Mesenchymal stem cell (in vitro differentiated cells and primary cell): ENCODE measurements around the gene ZNF879.

ENCODE experiments used
- DNase-seq: peaks from one replicate; pipeline ENCODE4 v3.0.0-alpha.2; 2013
- H2AFZ ChIP-seq: one replicate; pipeline ENCODE4 v1.6.1; 2013; ENCODE audit warnings: low read depth, mild to moderate bottlenecking, control low read depth, inconsistent platforms, low read length, moderate library complexity
- H2AK5ac ChIP-seq: 2 replicates; pipeline ENCODE4 v1.6.1; 2013; ENCODE audit warnings: low read length, moderate library complexity, mild to moderate bottlenecking, inconsistent platforms; ENCODE audit not compliant: severe bottlenecking
- H2BK120ac ChIP-seq: one replicate; pipeline ENCODE4 v1.6.1; 2013; ENCODE audit warnings: low read depth, mild to moderate bottlenecking, inconsistent platforms, low read length, moderate library complexity
- H2BK12ac ChIP-seq, 2 experiments: one replicate each; pipeline ENCODE4 v1.6.1; 2013; ENCODE audit warnings: inconsistent platforms in 2 of 2, low read length in 2 of 2, mild to moderate bottlenecking in 2 of 2, moderate library complexity in 2 of 2, control low read depth in 1 of 2
- H2BK15ac ChIP-seq: one replicate; pipeline ENCODE4 v1.6.1; 2013; ENCODE audit warnings: mild to moderate bottlenecking, low read depth, inconsistent platforms; ENCODE audit not compliant: poor library complexity, severe bottlenecking
- H2BK5ac ChIP-seq: 2 replicates; pipeline ENCODE4 v1.6.1; 2013; ENCODE audit warnings: low read depth, mild to moderate bottlenecking, low read length, control low read depth, inconsistent platforms; ENCODE audit not compliant: poor library complexity, severe bottlenecking
- H3K14ac ChIP-seq, 2 experiments: one replicate each; pipeline ENCODE4 v1.6.1; 2013; ENCODE audit warnings: inconsistent platforms in 2 of 2, low read length in 2 of 2, control low read depth in 1 of 2, mild to moderate bottlenecking in 1 of 2, moderate library complexity in 1 of 2
- H3K18ac ChIP-seq, 2 experiments: one replicate each; pipeline ENCODE4 v1.6.1; 2013; ENCODE audit warnings: inconsistent platforms in 2 of 2, low read length in 2 of 2, control low read depth in 1 of 2, low read depth in 1 of 2, mild to moderate bottlenecking in 1 of 2
- H3K23ac ChIP-seq, 2 experiments: one replicate each; pipeline ENCODE4 v1.6.1; 2013; ENCODE audit warnings: inconsistent platforms in 2 of 2, low read length in 2 of 2, mild to moderate bottlenecking in 2 of 2, moderate library complexity in 2 of 2, control low read depth in 1 of 2
- H3K27ac ChIP-seq: 2 replicates; pipeline ENCODE4 v1.5.1; 2013; ENCODE audit warnings: mild to moderate bottlenecking, moderate library complexity, low read length, control low read depth, inconsistent platforms; ENCODE audit not compliant: poor library complexity, severe bottlenecking
- H3K27me3 ChIP-seq, 2 experiments: 2 replicates each; pipeline versions ENCODE4 v1.6.1 to v1.7.0; 2013; ENCODE audit warnings: low read length in 2 of 2, mild to moderate bottlenecking in 2 of 2, moderate library complexity in 2 of 2, control low read depth in 1 of 2, inconsistent platforms in 1 of 2; ENCODE audit not compliant: control insufficient read depth in 1 of 2, insufficient read depth in 1 of 2
- H3K36me3 ChIP-seq, 2 experiments: 2 replicates each; pipeline versions ENCODE4 v1.6.1 to v1.7.0; 2013; ENCODE audit warnings: low read length in 2 of 2, control low read depth in 1 of 2, inconsistent platforms in 1 of 2, low read depth in 1 of 2, mild to moderate bottlenecking in 1 of 2; ENCODE audit not compliant: insufficient read depth in 2 of 2, control insufficient read depth in 1 of 2
- H3K4ac ChIP-seq, 2 experiments: one replicate each; pipeline ENCODE4 v1.6.1; 2013; ENCODE audit warnings: inconsistent platforms in 2 of 2, low read length in 2 of 2, mild to moderate bottlenecking in 2 of 2, moderate library complexity in 2 of 2, control low read depth in 1 of 2, low read depth in 1 of 2
- H3K4me1 ChIP-seq: 2 replicates; pipeline ENCODE4 v1.6.1; 2013; ENCODE audit warnings: low read depth, low read length, control low read depth; ENCODE audit not compliant: control insufficient read depth, insufficient read depth
- H3K4me2 ChIP-seq: 2 replicates; pipeline ENCODE4 v1.6.1; 2013; ENCODE audit warnings: low read length, mild to moderate bottlenecking, inconsistent platforms; ENCODE audit not compliant: poor library complexity, severe bottlenecking
- H3K4me3 ChIP-seq, 2 experiments: 2 replicates each; pipeline versions ENCODE4 v1.5.1 to v1.7.0; 2013; ENCODE audit warnings: low read length in 2 of 2, mild to moderate bottlenecking in 2 of 2, control low read depth in 1 of 2, low read depth in 1 of 2; ENCODE audit not compliant: insufficient read depth in 1 of 2
- H3K79me1 ChIP-seq: replicated peaks from 2 replicates; pipeline ENCODE4 v1.6.1; 2013; ENCODE audit warnings: mild to moderate bottlenecking, control low read depth, low read length, inconsistent platforms; ENCODE audit not compliant: poor library complexity, severe bottlenecking
- H3K9ac ChIP-seq: 2 replicates; pipeline ENCODE4 v1.7.0; 2013; ENCODE audit warnings: mild to moderate bottlenecking, low read length, moderate library complexity
- H3K9me3 ChIP-seq: 2 replicates; pipeline ENCODE4 v1.7.0; 2013; ENCODE audit warnings: mild to moderate bottlenecking, low read length; ENCODE audit not compliant: control insufficient read depth
- H4K8ac ChIP-seq: one replicate; pipeline ENCODE4 v1.6.1; 2013; ENCODE audit warnings: inconsistent platforms, mild to moderate bottlenecking, low read length, moderate library complexity
- H4K91ac ChIP-seq: one replicate; pipeline ENCODE4 v1.6.1; 2013; ENCODE audit warnings: mild to moderate bottlenecking, low read length, inconsistent platforms
- WGBS: methylation state at CpG from one replicate; pipeline ENCODE4 v1.1.7; 2013; ENCODE audit warnings: mixed read lengths; 5-methylcytosine and 5-hydroxymethylcytosine counted together

ZNF879 gene

GRCh38 chr5:178990491-178990890 is 33.1 kb upstream of the ZNF879 start:
- Histone ChIP-seq H2BK12ac (no peak overlapping the region), H3K36me3 (no peaks in the 10 kb centered on the region), H4K8ac (no peak overlapping the region), H2BK5ac (no peak overlapping the region), H3K27me3 (peaks cover 3 to 20% of the 10 kb centered on the region in 2 experiments), H3K4me2 (no peak overlapping the region), H2BK120ac (no peak overlapping the region), H3K4me1 (peaks cover 2% of the 10 kb centered on the region), H3K14ac (no peak overlapping the region), H3K23ac (no peak overlapping the region), H2AFZ (no peak overlapping the region), H3K79me1 (no peaks in the 10 kb centered on the region), H3K4ac (no peak overlapping the region), H2BK15ac (no peak overlapping the region), H3K9me3 (peaks cover 22% of the 10 kb centered on the region), H4K91ac (no peak overlapping the region), H2AK5ac (no peak overlapping the region), H3K18ac (no peak overlapping the region), H3K4me3 (no peak overlapping the region), H3K27ac (no peak overlapping the region), H3K9ac (no peak overlapping the region)
- DNase-seq: no peak
- WGBS: 61% methylated on average over 6 of the region's 12 CpGs

- no peak overlapping the region for H3K9ac ChIP-seq
- H2AK5ac ChIP-seq: no peak overlapping the region
- no peak overlapping the region for H4K8ac ChIP-seq
- H3K27me3 ChIP-seq: peaks cover 5 to 23% of the 10 kb centered on the region in 2 experiments
- no peaks in the 10 kb centered on the region for H3K79me1 ChIP-seq
- H3K4me1 ChIP-seq: peaks cover 2% of the 10 kb centered on the region
- H4K91ac ChIP-seq: no peak overlapping the region
- H2BK12ac ChIP-seq: no peak overlapping the region
- no peak overlapping the region for H3K4ac ChIP-seq
- H3K4me2 ChIP-seq: no peak overlapping the region
- no peak overlapping the region for H3K23ac ChIP-seq
- no peak overlapping the region for H3K4me3 ChIP-seq
- H3K14ac ChIP-seq: no peak overlapping the region
- peaks cover 22% of the 10 kb centered on the region for H3K9me3 ChIP-seq
- H3K27ac ChIP-seq: no peak overlapping the region
- WGBS: 74% methylated on average over 28 of the region's 28 CpGs
- no peak overlapping the region for H2AFZ ChIP-seq
- H2BK120ac ChIP-seq: no peak overlapping the region
- no peak overlapping the region for H2BK5ac ChIP-seq
- no peaks in the 10 kb centered on the region for H3K36me3 ChIP-seq
- DNase-seq: no peak
- no peak overlapping the region for H2BK15ac ChIP-seq
- no peak overlapping the region for H3K18ac ChIP-seq
Measured at GRCh38 chr5:178991190-178992145, 32.1 kb upstream of the ZNF879 start.

- 60% methylated on average over 9 of the region's 9 CpGs for WGBS
- DNase-seq: no peak
- Histone ChIP-seq H2AK5ac (no peak overlapping the region), H3K36me3 (no peaks in the 10 kb centered on the region), H3K4me3 (no peak overlapping the region), H2BK15ac (no peak overlapping the region), H3K9me3 (peaks cover 18% of the 10 kb centered on the region), H3K9ac (no peak overlapping the region), H3K14ac (no peak overlapping the region), H3K27ac (no peak overlapping the region), H2BK5ac (no peak overlapping the region), H3K27me3 (peaks cover 5 to 23% of the 10 kb centered on the region in 2 experiments), H4K8ac (no peak overlapping the region), H2BK12ac (no peak overlapping the region), H3K18ac (no peak overlapping the region), H3K4me2 (no peak overlapping the region), H3K79me1 (no peaks in the 10 kb centered on the region), H2BK120ac (no peak overlapping the region), H3K4ac (no peak overlapping the region), H3K23ac (no peak overlapping the region), H2AFZ (no peak overlapping the region), H4K91ac (no peak overlapping the region), H3K4me1 (peaks cover 2% of the 10 kb centered on the region)
Measured at GRCh38 chr5:178992291-178992895, 31.2 kb upstream of the ZNF879 start.

GRCh38 chr5:178993236-178993765 is 30.3 kb upstream of the ZNF879 start:
- H3K23ac ChIP-seq: no peak overlapping the region
- H3K9ac ChIP-seq: no peak overlapping the region
- H3K4me2 ChIP-seq: no peak overlapping the region
- no peak overlapping the region for H2AK5ac ChIP-seq
- H3K18ac ChIP-seq: no peak overlapping the region
- DNase-seq: no peak
- H2BK15ac ChIP-seq: no peak overlapping the region
- no peak overlapping the region for H2BK120ac ChIP-seq
- no peak overlapping the region for H3K14ac ChIP-seq
- peaks cover 5 to 23% of the 10 kb centered on the region in 2 experiments for H3K27me3 ChIP-seq
- no peak overlapping the region for H3K4me3 ChIP-seq
- H3K27ac ChIP-seq: no peak overlapping the region
- no peak overlapping the region for H4K91ac ChIP-seq
- no peak overlapping the region for H3K4ac ChIP-seq
- H3K4me1 ChIP-seq: peaks cover 2% of the 10 kb centered on the region
- H2AFZ ChIP-seq: no peak overlapping the region
- no peak overlapping the region for H2BK5ac ChIP-seq
- 79% methylated on average over 20 of the region's 20 CpGs for WGBS
- peaks cover 23% of the 10 kb centered on the region for H3K9me3 ChIP-seq
- no peaks in the 10 kb centered on the region for H3K36me3 ChIP-seq
- no peak overlapping the region for H2BK12ac ChIP-seq
- no peaks in the 10 kb centered on the region for H3K79me1 ChIP-seq
- H4K8ac ChIP-seq: no peak overlapping the region
